Stimulated activated CD8-positive, alpha-beta memory T cell treated with anti-CD3 and anti-CD28 coated beads, Interleukin-7, amount 100 ng/mL, for 24 hours (primary cell): ENCODE data around the gene ZMYND11.
A peak's percentile ranks its signal among the peaks of the same experiment; 100 is the strongest.
"Not testable (repeated sequence)": the region's sequence is repeated elsewhere in the genome, so short reads cannot be mapped to it uniquely, and the experiment has no call there.

Experiments
- DNase-seq: peaks from one replicate; pipeline ENCODE4 v3.0.0-alpha.2; 2020; ENCODE audit warnings: low read depth

ZMYND11 gene

DNA sequence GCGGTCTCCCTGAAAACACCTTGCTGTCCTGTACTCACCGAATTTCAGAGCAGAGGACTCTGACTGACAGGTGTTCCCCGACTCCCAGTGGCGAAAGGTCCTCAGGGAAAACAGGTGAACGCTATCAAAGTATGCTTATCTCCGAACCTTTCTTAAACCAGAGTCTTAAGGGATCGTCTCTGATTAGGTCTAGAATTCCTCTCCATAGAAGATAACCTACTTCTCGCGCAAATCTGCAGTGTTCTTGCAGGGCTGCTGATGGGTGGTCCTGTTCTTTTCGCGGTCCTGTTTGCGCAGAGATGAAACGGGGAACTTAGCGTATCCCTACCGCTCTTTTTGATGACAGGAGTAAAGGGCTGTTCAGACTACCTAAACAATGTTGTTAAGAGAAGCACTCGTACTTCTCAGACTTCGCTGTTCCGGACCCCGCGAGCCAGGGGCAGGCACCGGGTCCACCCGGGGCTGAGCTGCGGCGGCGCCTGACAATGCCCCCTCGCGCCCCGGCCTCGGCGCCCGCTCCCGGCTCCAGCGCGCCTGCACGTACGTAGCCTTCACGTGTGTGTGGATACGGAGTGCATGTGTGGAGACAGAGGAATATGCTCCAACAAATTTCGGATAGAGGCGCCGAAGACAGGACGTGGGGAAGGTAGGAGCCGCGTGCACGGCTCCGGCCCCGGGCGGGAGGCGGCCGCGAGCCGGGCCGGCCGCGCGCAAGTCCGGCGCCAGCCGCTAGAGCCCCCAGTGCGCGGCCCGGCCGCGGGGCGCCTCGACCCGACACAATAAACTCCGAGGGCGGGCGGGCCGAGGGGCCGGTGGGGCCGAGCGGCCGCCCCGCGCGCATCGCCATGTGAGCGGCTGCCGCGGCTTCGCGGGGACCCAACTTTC lies 766 bp upstream of the ZMYND11 start:
- no peak for DNase-seq

DNA sequence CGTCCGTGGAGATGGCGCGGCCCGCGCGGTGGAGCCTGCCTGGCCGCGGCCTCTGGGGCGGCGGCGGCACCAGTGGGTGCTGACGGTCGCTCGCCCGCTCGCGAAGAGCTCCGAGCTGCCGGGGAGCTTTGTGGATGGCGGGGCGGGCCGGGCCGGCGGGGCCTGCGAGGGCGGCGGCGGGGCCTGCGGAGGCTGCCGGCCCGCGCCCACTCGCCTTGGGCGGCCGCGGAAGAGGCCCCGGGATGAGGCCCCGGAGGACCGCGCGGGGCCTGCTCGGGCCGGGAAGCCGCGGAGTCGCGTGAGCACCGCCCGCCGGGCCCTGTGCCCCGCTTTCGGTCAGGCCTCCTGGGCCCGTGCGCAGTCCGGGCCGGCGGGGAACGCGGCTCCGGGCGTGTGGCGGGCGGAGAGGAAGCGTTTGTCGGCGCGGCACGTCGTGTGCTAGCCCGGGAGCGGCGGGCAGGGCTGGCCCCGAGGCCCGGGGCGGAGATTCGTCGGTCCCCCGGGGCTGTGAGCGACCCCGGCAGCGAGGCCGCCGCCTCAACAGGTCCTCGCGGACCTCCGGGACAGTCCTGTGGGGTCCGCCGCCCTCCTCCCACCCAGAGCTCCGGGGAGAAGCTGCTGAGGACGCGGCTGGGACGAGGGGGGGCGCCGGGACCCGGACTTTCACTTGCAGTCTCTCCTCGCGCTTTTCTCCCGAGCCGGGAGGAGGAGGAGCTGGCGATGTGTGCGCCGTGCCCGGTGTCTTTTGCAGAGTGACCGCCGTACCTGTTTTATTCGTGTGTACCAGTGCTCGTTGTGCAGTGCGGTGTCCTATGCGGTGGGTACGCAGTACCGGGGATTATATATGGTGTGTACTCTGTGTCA lies 578 bp downstream of the ZMYND11 start:
- peak; percentile 42 for DNase-seq

GRCh38 chr10:136465-136762 lies 1.2 kb downstream of the ZMYND11 start:
- DNase-seq, result no peak

GRCh38 chr10:137031-137430 lies 1.8 kb downstream of the ZMYND11 start:
- DNase-seq, result no peak

- DNase-seq, result no peak
Measured at GRCh38 chr10:137606-138005, 2.4 kb downstream of the ZMYND11 start.

DNA sequence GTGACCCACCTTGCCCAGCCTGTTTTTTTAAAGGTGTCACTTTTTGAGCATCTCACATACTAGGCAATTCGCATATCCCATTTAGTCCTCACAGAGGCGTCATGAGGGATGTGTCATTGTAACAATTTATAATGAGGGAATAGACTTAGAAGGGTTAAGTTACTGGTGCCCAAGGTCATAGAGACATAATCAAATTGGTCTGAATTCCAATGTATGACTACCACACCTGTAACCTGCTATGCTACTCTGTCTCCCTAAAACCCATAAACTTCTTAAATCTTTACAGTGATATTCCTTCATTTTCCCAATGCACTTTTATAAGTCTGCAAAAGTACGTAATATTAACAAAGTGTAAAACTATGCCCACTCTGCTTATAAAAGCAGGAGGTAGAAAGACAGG lies 7.1 kb downstream of the ZMYND11 start:
- no peak for DNase-seq

GRCh38 chr10:152915-153314 lies 17.7 kb downstream of the ZMYND11 start:
- DNase-seq, result no peak

DNA sequence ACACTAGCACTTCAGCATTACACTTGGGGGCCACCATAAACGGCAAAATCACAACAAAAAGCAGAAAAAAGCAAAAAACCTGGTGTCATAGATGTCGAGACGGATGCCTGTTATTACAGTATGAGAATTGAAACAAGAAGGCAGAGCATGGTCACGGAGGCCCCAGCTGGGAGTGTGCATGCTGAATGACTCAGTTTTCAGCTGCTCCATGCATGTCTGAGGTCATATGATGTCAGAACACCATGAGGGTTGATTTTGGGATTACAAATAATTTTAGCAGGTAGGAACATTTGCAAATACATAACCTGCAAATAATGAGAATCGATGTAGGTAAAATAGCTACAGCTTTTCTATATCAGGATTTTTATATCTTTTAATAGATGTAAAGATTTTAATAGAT lies 19.1 kb downstream of the ZMYND11 start:
- DNase-seq, result no peak

GRCh38 chr10:167383-167782 lies 32.1 kb downstream of the ZMYND11 start:
- no peak for DNase-seq

DNA sequence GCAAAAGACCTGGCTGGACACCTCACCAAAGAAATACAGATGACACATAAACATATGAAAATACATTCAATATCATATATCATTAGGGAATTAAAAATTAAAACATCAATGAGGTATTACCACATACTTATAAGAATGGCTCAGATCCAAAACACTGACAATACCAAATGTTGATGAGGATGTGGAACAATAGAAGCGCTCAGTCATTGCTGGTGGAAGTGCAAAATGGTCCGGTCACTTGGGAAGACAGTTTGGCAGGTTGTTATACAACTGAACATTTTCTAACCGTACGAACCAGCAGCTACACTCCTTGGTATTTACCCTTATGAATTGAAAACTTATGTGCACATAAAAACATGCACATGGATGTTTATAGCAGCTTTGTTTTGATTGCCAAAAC lies 38.5 kb downstream of the ZMYND11 start:
- DNase-seq, result no peak

GRCh38 chr10:176677-177076 lies 41.4 kb downstream of the ZMYND11 start:
- no peak for DNase-seq

DNA sequence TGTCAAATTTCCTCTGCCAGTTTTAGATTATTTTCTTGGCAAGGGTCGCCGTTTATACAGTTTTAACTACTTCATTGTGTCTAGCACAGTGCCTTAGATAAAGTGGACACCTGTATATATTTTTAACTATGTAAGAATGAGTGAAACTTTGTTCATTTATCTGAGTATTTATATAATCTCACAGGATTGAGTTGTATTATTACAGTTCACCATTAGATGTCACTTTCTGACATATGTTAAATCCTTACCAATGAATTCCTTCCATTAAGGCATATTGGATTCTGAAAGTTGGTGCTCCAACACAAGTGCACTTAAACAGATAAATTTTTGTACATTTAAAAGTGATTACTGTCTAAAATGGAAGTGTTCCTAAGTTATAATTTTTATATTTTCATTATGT lies 43.0 kb downstream of the ZMYND11 start:
- DNase-seq, result no peak

GRCh38 chr10:178723-179122 lies 43.5 kb downstream of the ZMYND11 start:
- DNase-seq, result no peak

DNA sequence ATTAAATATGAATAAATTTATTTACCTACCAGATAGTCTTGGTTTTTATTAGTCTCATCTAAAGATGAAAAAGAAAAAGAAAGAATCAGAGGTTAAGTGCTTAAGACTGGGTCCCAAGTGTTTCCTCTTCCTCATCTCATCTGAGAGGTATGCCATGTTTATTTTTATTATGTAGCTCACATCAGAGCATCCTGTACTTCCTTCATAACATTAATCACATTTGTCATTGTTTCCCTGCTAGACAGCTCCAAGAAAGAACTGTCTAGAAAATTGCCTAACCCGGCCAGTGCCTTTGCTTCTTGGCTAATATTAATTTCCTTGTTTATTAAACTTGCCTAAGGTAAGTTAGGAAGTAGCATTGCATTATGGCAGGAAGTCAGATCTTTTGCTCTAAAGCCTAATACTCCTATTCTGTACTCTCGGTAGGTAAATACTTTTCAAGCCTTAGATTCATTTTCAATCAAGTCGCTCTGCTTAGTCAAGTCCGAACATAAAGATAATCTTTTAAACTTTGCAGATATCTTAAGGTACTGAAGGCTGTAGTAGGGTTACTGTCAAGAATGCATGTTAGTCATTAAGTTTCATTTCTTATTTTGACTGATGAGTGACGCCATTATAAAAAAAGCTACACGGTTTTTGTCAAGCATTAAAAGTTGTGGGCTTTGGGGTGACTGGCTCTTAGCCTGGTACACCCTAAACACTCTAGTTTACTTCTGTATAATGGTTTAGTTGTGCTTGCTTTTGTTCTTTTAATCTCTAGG lies 47.4 kb downstream of the ZMYND11 start:
- DNase-seq, result no peak

GRCh38 chr10:184174-184573 lies 48.9 kb downstream of the ZMYND11 start:
- no peak for DNase-seq

DNA sequence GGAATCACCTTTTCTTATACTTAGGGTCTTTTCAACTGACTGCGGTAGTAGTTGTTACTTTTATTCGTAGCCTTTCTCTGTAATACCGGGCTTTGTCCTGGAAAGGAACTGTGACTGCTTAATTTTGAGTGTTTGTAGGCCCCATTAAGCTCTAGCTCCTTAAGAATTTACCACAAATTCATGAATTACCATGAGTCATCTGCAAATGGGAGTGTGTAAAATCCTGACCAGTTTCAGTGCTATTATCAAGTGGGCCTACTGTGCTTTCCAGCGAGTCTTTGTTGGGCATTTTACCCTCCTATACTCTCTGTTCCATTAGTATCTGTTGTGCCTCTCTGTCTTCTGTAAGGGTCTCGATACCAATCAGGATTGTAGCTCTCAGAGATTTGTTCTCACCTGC lies 49.7 kb downstream of the ZMYND11 start:
- no peak for DNase-seq

DNA sequence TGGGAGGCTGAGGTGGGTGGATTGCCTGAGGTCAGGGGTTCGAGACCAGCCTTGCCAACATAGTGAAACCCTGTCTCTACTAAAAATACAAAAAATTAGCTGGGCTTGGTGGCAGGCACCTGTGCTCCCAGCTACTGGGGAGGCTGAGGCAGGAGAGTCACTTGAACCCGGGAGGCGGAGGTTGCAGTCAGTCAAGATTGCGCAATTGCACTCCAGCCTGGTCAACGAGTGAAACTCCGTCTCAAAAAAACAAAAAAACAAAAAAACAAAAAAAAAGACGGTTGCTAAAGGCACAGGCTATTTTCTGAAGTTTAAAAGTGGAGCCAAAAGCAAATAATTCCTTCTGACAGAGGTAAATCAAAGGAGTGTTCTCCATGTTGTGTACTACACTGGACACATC lies 50.3 kb downstream of the ZMYND11 start:
- DNase-seq, result not testable (repeated sequence)

DNA sequence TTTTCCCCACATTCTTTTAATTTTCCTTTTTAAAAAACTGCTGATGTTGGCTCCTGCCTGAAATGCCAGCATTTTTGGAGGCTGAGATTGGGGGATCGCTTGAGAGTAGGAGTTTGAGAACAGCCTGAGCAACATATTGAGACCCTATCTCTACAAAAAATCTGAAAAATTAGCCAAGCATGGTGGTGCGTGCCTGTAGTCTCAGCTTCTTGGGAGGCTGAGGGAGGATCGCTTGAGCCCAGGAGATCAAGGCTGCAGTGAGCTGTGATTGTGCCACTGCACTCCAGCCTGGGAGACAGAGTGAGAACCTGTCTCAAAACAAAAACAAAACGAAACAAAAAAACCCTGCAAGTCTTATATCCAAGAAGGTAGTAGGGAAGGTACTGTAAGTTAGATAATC lies 51.7 kb downstream of the ZMYND11 start:
- no peak for DNase-seq

DNA sequence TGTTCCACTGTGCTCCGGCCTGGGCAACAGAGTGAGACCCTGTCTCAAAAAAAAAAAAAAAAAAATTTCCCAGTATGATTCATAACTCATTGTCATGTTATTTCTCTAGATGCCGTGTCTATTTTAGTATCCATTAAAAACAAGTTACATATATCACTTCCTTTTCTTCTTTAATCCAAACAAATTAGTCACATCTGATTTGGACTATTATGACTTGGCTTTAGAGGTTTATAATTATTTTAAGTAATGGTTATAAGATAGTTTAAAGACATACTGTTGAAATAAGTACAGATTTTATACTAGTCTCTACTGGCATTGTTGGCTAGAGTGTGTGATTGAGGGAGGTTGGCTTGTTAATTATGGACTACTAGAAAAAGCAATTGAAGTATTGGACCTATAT lies 53.3 kb downstream of the ZMYND11 start:
- no peak for DNase-seq

DNA sequence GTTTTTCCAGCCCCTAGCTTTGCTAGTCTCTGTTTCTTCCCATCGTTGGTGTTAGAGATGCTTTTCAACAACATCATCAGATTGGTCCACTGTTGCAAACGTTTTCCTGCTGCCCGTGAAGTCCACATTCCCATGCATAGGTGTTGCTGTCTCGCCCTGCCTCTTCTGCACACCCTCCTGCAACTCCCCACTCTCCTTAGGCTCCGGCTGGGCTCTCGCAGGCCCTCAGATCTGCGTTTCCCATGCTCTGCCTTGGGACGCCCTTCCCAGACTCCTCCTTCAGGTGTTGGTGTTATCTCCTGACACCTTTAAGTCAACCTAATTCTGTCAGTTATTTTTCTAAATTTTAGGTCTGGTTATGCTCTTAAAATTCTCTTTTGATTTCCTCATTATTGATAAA lies 55.0 kb downstream of the ZMYND11 start:
- no peak for DNase-seq

- DNase-seq, result no peak
Measured at GRCh38 chr10:191703-192518, 56.7 kb downstream of the ZMYND11 start.

- no peak for DNase-seq
Measured at GRCh38 chr10:194281-194680, 59.0 kb downstream of the ZMYND11 start.
